Measurements from ENCODE around the gene PPP1R27.

PPP1R27 gene

GRCh38 chr17:81867170-81867990 is 32.5 kb upstream of the PPP1R27 start:
- H3K9me3 ChIP-seq (ENCODE audit: low read length), result no peaks in the 10 kb centered on the region
- no peaks in the 10 kb centered on the region for H3K27me3 ChIP-seq (ENCODE audit: insufficient read depth, low read length)
- peaks cover 38% of the 10 kb centered on the region for H3K36me3 ChIP-seq (ENCODE audit: insufficient read depth, low read length)
- no peak overlapping the region for H3K4me3 ChIP-seq (ENCODE audit: low read length)
- H2AFZ ChIP-seq (ENCODE audit: low read depth, low read length), result no peak overlapping the region
- H3K4me1 ChIP-seq (ENCODE audit: insufficient read depth, low read length), result peaks cover 36% of the 10 kb centered on the region

- H3K36me3 ChIP-seq (ENCODE audit: insufficient read depth, low read length), result peaks cover 38% of the 10 kb centered on the region
- no peaks in the 10 kb centered on the region for H3K9me3 ChIP-seq (ENCODE audit: low read length)
- H3K27me3 ChIP-seq (ENCODE audit: insufficient read depth, low read length), result no peaks in the 10 kb centered on the region
- no peak overlapping the region for H3K4me3 ChIP-seq (ENCODE audit: low read length)
- H3K4me1 ChIP-seq (ENCODE audit: insufficient read depth, low read length), result peaks cover 34% of the 10 kb centered on the region
- H2AFZ ChIP-seq (ENCODE audit: low read depth, low read length), result no peak overlapping the region
Measured at GRCh38 chr17:81866440-81867169, 31.8 kb upstream of the PPP1R27 start.

GRCh38 chr17:81865733-81866439 is 31.0 kb upstream of the PPP1R27 start:
- Histone ChIP-seq H2AFZ (ENCODE audit: low read depth, low read length) (no peak overlapping the region), H3K4me1 (ENCODE audit: insufficient read depth, low read length) (peaks cover 34% of the 10 kb centered on the region), H3K27me3 (ENCODE audit: insufficient read depth, low read length) (no peaks in the 10 kb centered on the region), H3K9me3 (ENCODE audit: low read length) (no peaks in the 10 kb centered on the region), H3K36me3 (ENCODE audit: insufficient read depth, low read length) (peaks cover 38% of the 10 kb centered on the region), H3K4me3 (ENCODE audit: low read length) (no peak overlapping the region)

- no peak overlapping the region for H3K4me3 ChIP-seq (ENCODE audit: low read length)
- peaks cover 38% of the 10 kb centered on the region for H3K36me3 ChIP-seq (ENCODE audit: insufficient read depth, low read length)
- H3K4me1 ChIP-seq (ENCODE audit: insufficient read depth, low read length), result peaks cover 32% of the 10 kb centered on the region
Measured at GRCh38 chr17:81865358-81865732, 30.5 kb upstream of the PPP1R27 start.

GRCh38 chr17:81863833-81864768 is 29.3 kb upstream of the PPP1R27 start:
- H2AFZ ChIP-seq (ENCODE audit: low read depth, low read length), result no peak overlapping the region
- H3K4me3 ChIP-seq (ENCODE audit: low read length), result no peak overlapping the region
- no peaks in the 10 kb centered on the region for H3K9me3 ChIP-seq (ENCODE audit: low read length)
- H3K4me1 ChIP-seq (ENCODE audit: insufficient read depth, low read length), result peaks cover 27% of the 10 kb centered on the region
- H3K36me3 ChIP-seq (ENCODE audit: insufficient read depth, low read length), result peaks cover 32% of the 10 kb centered on the region
- H3K27me3 ChIP-seq (ENCODE audit: insufficient read depth, low read length), result no peaks in the 10 kb centered on the region

More at GRCh38 chr17:81865358-81865732, 30.5 kb upstream of the PPP1R27 start:
- Histone ChIP-seq H3K9me3 (ENCODE audit: low read length) (no peaks in the 10 kb centered on the region), H2AFZ (ENCODE audit: low read depth, low read length) (no peak overlapping the region), H3K27me3 (ENCODE audit: insufficient read depth, low read length) (no peaks in the 10 kb centered on the region)

- Histone ChIP-seq H3K4me3 (ENCODE audit: low read length) (no peak overlapping the region), H3K4me1 (ENCODE audit: insufficient read depth, low read length) (peaks cover 26% of the 10 kb centered on the region), H3K27me3 (ENCODE audit: insufficient read depth, low read length) (no peaks in the 10 kb centered on the region), H3K9me3 (ENCODE audit: low read length) (no peaks in the 10 kb centered on the region), H3K36me3 (ENCODE audit: insufficient read depth, low read length) (peaks cover 35% of the 10 kb centered on the region), H2AFZ (ENCODE audit: low read depth, low read length) (no peak overlapping the region)
Measured at GRCh38 chr17:81863123-81863675, 28.3 kb upstream of the PPP1R27 start.

GRCh38 chr17:81860756-81861568 is 26.1 kb upstream of the PPP1R27 start:
- peak overlapping the region; percentile 79 for H3K4me3 ChIP-seq (ENCODE audit: low read length)
- no peaks in the 10 kb centered on the region for H3K9me3 ChIP-seq (ENCODE audit: low read length)
- peaks cover 35% of the 10 kb centered on the region for H3K36me3 ChIP-seq (ENCODE audit: insufficient read depth, low read length)
- no peak overlapping the region for H2AFZ ChIP-seq (ENCODE audit: low read depth, low read length)
- peaks cover 15% of the 10 kb centered on the region for H3K4me1 ChIP-seq (ENCODE audit: insufficient read depth, low read length)
- H3K27me3 ChIP-seq (ENCODE audit: insufficient read depth, low read length), result no peaks in the 10 kb centered on the region

- Histone ChIP-seq H3K4me3 (ENCODE audit: low read length) (peak within 1 kb of the TSS; percentile 79), H3K4me1 (ENCODE audit: insufficient read depth, low read length) (peaks cover 15% of the 10 kb centered on the region), H3K27me3 (ENCODE audit: insufficient read depth, low read length) (no peaks in the 10 kb centered on the region), H3K36me3 (ENCODE audit: insufficient read depth, low read length) (peaks cover 34% of the 10 kb centered on the region), H2AFZ (ENCODE audit: low read depth, low read length) (no peak within 1 kb of the TSS), H3K9me3 (ENCODE audit: low read length) (no peaks in the 10 kb centered on the region)
Measured at GRCh38 chr17:81859906-81860755, 25.3 kb upstream of the PPP1R27 start, which contains the start of gene P4HB. Gene P4HB, minus strand, starts transcription at chr17:81860535. Its CDS starts 64 bp downstream, at chr17:81860471.

- Histone ChIP-seq H3K4me1 (ENCODE audit: insufficient read depth, low read length) (peaks cover 15% of the 10 kb centered on the region), H2AFZ (ENCODE audit: low read depth, low read length) (no peak overlapping the region), H3K9me3 (ENCODE audit: low read length) (no peaks in the 10 kb centered on the region), H3K4me3 (ENCODE audit: low read length) (peak overlapping the region; percentile 79), H3K36me3 (ENCODE audit: insufficient read depth, low read length) (peaks cover 43% of the 10 kb centered on the region), H3K27me3 (ENCODE audit: insufficient read depth, low read length) (no peaks in the 10 kb centered on the region)
Measured at GRCh38 chr17:81858967-81859905, 24.4 kb upstream of the PPP1R27 start.

All from neuron (in vitro differentiated cells).